Cardiac muscle cell (in vitro differentiated cells and primary cell): Measurements from ENCODE around the gene SASH1. TPM values are rescaled to one million over a fixed set of nuclear protein-coding genes. Genes with fewer than 3 reads are reported as not detected.

ENCODE experiments used
- DNase-seq, 2 donors: peaks; one replicate each; pipeline versions ENCODE4 v3.0.0 to v3.0.0-alpha.2; 2010 to 2017; ENCODE audit warnings: low read depth in 1 of 2, low spot score in 1 of 2
- H3K27ac ChIP-seq: fragments of 200-600 bp; sonication (generic); 2 replicates; pipeline ENCODE4 v1.5.1; 2016
- H3K27me3 ChIP-seq: fragments of 200-600 bp; sonication (generic); 2 replicates; pipeline ENCODE4 v1.6.0; 2016; ENCODE audit warnings: control low read depth
- H3K36me3 ChIP-seq: fragments of 200-600 bp; sonication (generic); 2 replicates; pipeline ENCODE4 v1.5.1; 2016; ENCODE audit warnings: control low read depth
- H3K4me1 ChIP-seq: fragments of 200-600 bp; sonication (generic); 2 replicates; pipeline ENCODE4 v1.8.1; 2017; ENCODE audit warnings: low read depth, mild to moderate bottlenecking, mixed run types
- H3K4me3 ChIP-seq: fragments of 200-600 bp; sonication (generic); 2 replicates; pipeline ENCODE4 v1.5.1; 2016; ENCODE audit warnings: mild to moderate bottlenecking
- H3K9me3 ChIP-seq: fragments of 200-600 bp; sonication (generic); 2 replicates; pipeline ENCODE4 v1.5.1; 2017; ENCODE audit warnings: low read depth, mild to moderate bottlenecking, control low read depth
- CTCF ChIP-seq: IDR thresholded peaks from 2 replicates; pipeline ENCODE4 v1.5.1; 2012; ENCODE audit warnings: low read depth, mild to moderate bottlenecking, low read length
- polyA plus RNA-seq: library from polyadenylated mRNA; unstranded; fragments of >200 nt; fragmentation: Nextera tagmentation; extraction: Ambion mirVana; gene quantifications from 2 replicates; pipeline ENCODE4 v1.2.1, GENCODE V29; 2016
- total RNA-seq: library from RNA; depleted of rRNA; stranded (reverse); fragments of >200 nt; gene quantifications from 2 replicates; pipeline ENCODE4 v1.2.3, GENCODE V29; 2016

Gene SASH1
- total and polyA plus RNA-seq, 2 experiments from 2014 or later, result 7.2 to 17.1 TPM

DNA sequence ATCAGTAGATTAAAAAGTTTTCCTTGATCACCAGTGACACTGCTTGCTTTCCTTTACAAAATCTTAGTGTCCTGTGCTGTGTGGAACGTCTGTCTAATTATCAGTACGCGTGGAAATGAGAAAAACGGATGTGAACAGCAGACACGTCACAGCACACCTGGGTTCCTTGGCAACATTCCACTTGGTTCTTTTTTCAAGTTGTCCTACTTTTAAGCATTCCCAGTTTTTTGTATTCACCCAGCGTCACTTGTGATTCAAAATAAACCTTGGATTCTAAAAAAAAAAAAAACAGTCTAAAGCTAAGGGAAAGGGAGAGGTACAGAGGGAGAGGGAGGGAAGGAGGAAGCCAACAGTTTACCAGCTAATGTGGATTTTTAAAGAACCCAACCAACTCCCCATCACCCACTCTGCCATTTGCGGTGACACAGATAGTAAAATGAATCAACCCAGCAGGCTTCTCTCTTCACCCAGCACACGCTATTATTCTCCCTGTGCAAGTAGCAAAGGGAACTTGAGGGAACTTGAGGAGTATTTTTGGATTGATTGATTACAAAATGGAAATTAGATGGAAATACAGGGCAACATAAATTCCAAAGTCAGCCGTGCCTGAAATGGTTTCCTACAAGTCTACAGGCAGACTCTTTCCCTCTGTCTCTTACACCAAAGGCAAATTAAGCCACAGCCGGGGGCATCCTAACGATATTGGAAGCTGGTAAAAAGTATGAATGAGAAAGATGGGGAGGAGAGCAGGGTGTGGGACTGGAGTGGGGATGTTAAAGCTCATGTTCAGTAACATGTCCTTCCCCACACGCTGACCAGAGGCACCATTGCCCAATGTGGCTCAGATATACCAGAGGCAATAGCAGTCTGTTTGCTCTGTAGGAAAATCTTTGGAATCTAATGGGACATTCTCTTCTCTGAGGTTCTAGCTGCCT lies 129.8 kb downstream of the SASH1 start:
- Histone ChIP-seq H3K4me1 (peaks cover 5% of the 10 kb centered on the region), H3K27ac (no peak overlapping the region), H3K4me3 (no peak overlapping the region), H3K9me3 (no peaks in the 10 kb centered on the region), H3K36me3 (peaks cover 11% of the 10 kb centered on the region), H3K27me3 (no peaks in the 10 kb centered on the region)
- no peak for TF ChIP-seq CTCF
- no peak for DNase-seq

DNA sequence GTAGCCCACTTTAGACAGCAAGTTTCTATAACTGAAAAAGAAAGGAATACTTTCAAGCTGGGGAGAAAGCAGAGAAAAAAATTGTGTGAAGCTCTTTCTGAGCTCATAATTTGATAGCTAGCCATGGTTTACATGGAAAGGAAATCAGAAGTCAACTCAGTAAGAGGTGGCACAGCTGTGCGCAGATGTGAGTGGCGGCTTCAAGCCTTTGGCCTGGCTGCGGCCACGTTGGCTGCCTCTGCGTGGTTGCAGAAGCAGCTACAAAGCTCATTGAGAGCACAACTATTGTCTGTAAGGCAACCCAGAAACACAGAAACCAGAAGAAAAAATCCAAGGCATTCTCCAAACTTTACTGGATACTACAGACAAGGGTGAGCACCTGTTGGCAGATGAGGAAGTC lies 136.9 kb downstream of the SASH1 start:
- peaks cover 5% of the 10 kb centered on the region for H3K4me1 ChIP-seq
- H3K4me3 ChIP-seq, result no peak overlapping the region
- H3K9me3 ChIP-seq, result no peaks in the 10 kb centered on the region
- no peak for TF ChIP-seq CTCF
- H3K36me3 ChIP-seq, result peaks cover 4% of the 10 kb centered on the region
- DNase-seq, result no peak
- no peak overlapping the region for H3K27ac ChIP-seq
- H3K27me3 ChIP-seq, result no peaks in the 10 kb centered on the region

GRCh38 chr6:148487461-148487860 lies 144.8 kb downstream of the SASH1 start:
- Histone ChIP-seq H3K27me3 (no peaks in the 10 kb centered on the region), H3K9me3 (no peaks in the 10 kb centered on the region), H3K4me1 (peaks cover 5% of the 10 kb centered on the region), H3K36me3 (peaks cover 6% of the 10 kb centered on the region), H3K4me3 (no peak overlapping the region), H3K27ac (no peak overlapping the region)
- no peak for TF ChIP-seq CTCF
- DNase-seq, result no peak

- Histone ChIP-seq H3K4me3 (no peak overlapping the region), H3K4me1 (no peaks in the 10 kb centered on the region), H3K9me3 (no peaks in the 10 kb centered on the region), H3K27me3 (no peaks in the 10 kb centered on the region), H3K27ac (no peak overlapping the region), H3K36me3 (peaks cover 6% of the 10 kb centered on the region)
- no peak for DNase-seq
- no peak for TF ChIP-seq CTCF
These were observed 149.1 kb downstream of the SASH1 start for GRCh38 chr6:148491638-148492251.

- Histone ChIP-seq H3K27me3 (no peaks in the 10 kb centered on the region), H3K9me3 (no peaks in the 10 kb centered on the region), H3K4me3 (no peak overlapping the region), H3K27ac (no peak overlapping the region), H3K36me3 (peaks cover 4% of the 10 kb centered on the region), H3K4me1 (no peaks in the 10 kb centered on the region)
- TF ChIP-seq CTCF, result no peak
- no peak for DNase-seq
These were observed 150.1 kb downstream of the SASH1 start for GRCh38 chr6:148492654-148493290.
